Measurements from ENCODE around the gene GINS2.

GINS2 gene

DNA sequence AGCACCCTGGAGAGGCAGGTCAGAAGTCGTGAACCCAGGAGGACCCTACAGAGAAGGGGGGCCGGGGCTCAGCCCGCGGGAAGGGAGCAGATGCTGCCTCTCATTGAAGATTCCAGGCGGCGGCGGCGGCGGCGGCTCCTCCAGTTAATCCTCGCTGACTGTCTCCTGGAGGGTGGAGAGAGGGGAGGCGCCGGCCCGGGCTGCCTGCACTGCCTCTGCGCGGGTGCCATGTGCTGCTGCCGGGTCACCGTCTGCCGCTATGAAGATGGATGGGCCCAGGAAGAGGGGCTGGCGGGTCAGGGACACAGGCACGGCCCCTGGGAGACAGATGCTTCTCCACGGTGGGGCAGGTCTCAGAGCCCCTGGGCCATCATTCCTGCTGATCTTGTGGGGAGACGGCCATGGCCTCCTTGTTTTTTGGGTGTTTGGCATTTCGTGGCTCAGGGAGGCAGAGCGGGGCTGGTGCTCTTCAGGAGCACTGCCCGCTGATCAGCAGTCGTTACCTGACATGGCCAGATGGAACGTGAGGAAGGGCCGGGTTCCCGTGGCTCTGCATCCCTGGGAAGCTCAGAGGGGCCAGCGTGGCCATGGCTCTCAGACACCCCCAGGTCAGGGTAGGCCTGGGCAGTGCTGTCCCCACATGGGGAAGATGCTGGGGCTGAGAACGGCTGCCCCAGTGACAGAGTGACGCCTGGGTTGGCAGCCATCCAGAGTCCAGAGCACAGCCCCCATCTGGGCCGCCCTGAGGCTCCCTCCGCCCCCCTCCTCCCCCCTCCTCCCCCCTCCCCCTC is 36.1 kb downstream of the GINS2 start:
- DNase-seq, result no peak

GRCh38 chr16:85651629-85652430 is 36.9 kb downstream of the GINS2 start:
- DNase-seq, result no peak

GRCh38 chr16:85650844-85651628 is 37.7 kb downstream of the GINS2 start:
- no peak for DNase-seq

DNA sequence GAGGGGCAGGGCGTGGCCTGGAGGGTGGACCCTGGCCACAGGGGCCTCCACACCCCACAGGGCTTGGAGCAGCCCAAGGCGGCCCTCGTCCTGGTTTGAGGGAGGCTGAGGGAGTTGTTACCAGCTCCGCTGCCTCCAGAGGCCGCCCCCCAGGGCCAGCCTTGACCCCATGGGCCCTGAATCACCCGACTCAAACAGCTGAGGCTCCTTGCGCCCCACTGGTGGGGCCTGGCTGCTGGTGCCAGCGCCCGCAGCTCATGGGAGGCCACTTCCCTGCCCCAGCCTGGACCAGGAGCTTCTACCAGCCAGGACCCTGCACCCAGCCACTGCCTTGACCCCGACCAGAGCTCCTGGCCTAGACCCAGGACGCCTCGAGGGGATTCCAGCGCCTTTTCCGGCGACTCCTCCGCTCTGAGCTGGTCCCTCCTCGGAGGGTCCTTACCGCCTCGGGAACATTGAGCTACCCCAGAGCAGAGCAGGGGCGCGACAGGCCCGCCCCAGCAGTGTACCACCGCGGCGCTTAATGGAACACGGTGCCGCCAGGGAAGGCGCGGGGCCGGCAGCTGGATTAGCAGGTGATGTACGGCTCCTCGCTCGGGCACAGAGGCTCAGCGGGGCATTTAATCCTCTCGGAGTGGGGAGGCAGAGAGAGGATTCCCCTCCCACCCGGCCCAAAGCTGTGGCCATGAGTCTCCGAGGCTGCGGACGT is 38.5 kb downstream of the GINS2 start:
- DNase-seq, result no peak

- DNase-seq, result no peak
Observed at GRCh38 chr16:85649411-85650134, 39.2 kb downstream of the GINS2 start.

GRCh38 chr16:85648805-85649204 is 39.9 kb downstream of the GINS2 start:
- no peak for DNase-seq

DNA sequence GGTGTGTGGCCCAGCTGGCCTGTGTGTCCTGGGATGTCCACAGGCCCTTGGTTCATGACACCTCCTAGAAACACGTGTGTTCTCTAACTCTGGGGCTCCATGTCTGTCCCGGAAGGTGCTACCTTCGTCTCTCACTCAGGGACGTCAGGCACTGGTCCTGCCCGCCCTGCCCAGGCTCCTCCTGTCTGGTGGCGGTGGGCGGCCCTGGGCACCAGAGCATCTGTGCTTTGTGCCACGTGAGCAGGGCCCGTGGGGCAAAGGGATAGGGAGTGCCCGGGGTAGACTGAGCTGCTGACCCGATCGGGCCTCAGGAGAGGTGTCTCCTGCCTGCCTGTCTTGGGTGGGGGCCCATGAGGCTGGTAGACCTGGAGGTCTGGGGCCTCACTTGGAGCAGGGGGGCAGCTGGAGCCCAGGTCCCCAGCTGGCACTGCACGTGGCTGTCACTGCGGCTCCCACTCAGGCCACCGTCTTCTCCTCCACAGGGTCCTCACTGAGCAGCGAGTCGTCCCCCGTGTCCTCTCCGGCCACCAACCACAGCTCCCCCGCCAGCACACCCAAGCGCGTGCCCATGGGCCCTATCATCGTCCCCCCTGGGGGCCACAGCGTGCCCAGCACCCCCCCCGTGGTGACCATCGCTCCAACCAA is 40.6 kb downstream of the GINS2 start:
- DNase-seq, result no peak

DNA sequence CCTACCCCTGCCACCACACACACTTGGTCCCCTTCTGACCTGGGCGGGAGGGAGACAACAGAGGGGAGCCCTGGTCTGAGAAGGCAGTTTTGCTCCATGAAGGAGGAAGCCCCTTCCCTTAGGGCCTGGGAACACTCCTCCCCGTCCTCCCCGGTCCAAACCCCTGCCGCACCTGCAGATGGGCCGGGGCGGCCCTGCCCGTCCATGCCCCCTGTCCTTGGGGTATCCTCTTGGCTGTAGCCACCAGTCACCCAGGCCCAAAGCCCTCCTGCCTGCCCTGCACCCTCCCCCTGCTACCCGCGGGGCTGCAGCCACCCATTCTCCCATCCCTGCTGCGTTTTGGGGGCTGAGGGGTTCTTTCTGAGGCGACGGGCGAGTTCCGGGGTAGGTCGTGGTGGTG is 41.8 kb downstream of the GINS2 start:
- no peak for DNase-seq

DNA sequence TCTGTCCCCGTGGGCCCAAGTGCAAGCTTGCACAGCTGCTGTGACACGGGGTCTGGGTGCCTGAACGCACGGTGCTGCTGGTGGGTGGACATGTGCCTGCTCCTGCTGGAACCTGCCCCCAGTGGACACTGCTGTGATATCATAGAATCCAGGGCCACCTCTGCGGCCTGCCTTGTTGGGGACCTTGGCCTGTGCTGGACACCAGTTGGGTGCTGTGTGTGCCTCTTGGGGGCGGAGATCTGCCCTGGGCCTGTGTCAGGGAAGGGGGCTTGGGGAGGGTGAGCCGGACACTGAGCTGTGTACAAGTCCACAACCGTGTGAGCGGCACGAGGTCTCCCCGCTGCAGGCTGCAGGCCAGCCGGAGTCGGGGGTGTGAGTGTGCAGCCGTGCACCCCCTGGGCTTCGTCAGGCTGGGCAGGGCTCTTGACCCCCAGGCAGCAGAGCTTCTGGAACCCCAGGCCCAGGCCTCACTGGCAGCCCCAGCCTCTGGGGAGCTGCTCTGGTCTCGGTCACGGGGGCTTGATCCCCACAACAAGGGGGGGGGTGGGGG is 42.3 kb downstream of the GINS2 start:
- no peak for DNase-seq

- DNase-seq, result no peak
Observed at GRCh38 chr16:85645021-85645589, 43.6 kb downstream of the GINS2 start.

- DNase-seq, result no peak
Observed at GRCh38 chr16:85644093-85644712, 44.6 kb downstream of the GINS2 start.

DNA sequence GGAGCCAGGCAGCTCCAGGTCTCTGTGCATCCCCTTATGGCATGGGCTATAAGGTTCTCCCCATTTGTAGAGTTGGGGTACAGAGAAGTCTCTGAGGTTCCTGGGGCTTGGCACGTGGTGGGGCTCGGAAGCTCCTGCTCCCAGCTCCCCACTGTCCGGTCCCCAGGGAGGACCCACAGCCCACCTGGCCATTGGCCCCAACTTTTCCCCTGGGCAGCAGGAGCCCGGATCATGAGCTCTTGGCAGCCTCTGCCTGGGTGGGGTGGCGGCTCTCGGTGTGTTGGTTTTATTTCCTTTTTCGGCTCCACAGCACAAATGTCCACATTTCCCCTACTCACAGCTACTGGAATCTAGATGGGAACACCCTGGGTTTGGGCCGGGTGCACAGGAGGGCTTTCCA is 45.1 kb downstream of the GINS2 start:
- peak in 1 of 2 donors; percentile 3 for DNase-seq

- DNase-seq, result no peak
Observed at GRCh38 chr16:85642762-85643358, 45.9 kb downstream of the GINS2 start.

- DNase-seq, result peak in 1 of 2 donors; percentile 2
Observed at GRCh38 chr16:85641776-85642176, 47.0 kb downstream of the GINS2 start.

DNA sequence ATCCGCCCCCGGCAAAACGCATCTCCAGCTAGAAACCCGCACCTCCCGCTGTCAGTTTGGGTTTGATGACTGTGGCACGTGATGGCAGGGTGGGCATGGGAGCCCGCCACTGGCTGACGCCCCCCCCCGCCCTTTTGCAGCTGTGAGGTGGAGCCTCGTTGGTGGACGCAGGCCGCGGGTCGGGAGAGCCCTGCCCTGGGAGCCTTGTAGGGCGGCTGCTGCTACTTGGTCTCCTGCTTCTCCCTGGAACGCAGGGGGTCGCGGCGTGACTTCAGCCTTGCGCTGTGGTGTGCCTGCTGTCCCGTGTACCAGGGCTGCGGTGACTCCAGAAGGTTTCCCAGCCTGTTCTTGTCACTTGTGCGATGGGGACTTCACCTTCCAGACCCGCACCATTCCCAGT is 47.4 kb downstream of the GINS2 start:
- no peak for DNase-seq

- no peak for DNase-seq
Observed at GRCh38 chr16:85640585-85640984, 48.2 kb downstream of the GINS2 start.

- DNase-seq, result no peak
Observed at GRCh38 chr16:85640254-85640558, 48.5 kb downstream of the GINS2 start.

GRCh38 chr16:85639529-85640253 is 49.1 kb downstream of the GINS2 start:
- DNase-seq, result no peak

GRCh38 chr16:85638695-85639409 is 49.9 kb downstream of the GINS2 start:
- DNase-seq, result no peak

Data from inflammatory macrophage treated with lipopolysaccharide for 1 hour (primary cell).